ENCODE measurements around the gene GALNS. TPM values are rescaled to one million over a fixed set of nuclear protein-coding genes. Genes with fewer than 3 reads are reported as not detected.
"Not testable (repeated sequence)": the region's sequence is repeated elsewhere in the genome, so short reads cannot be mapped to it uniquely, and the experiment has no call there.

Gene GALNS
- total and polyA plus RNA-seq, 2 of the 13 experiments (the other 11 are each of a cell fraction or from before 2014, with no cell fraction given), result 9.2 to 9.8 TPM

GRCh38 chr16:88788749-88789148 is 68.0 kb downstream of the GALNS start:
- H3K27ac ChIP-seq (ENCODE audit: extremely low read length, insufficient read depth, low read length); CTCF ChIA-PET (ENCODE audit: low intra/inter-chr PET ratio, low total read pairs); FAIRE-seq; H3K4me2 ChIP-seq (ENCODE audit: low read depth, low read length); H3K27me3 ChIP-seq (ENCODE audit: control insufficient read depth in 1 of 2, insufficient read depth in 2 of 2, low read length in 2 of 2); H3K36me3 ChIP-seq (replicated peaks in 1 of 2; ENCODE audit: control insufficient read depth in 1 of 2, insufficient read depth in 2 of 2, low read length in 2 of 2); POLR2A ChIA-PET; H3K9ac ChIP-seq (ENCODE audit: insufficient read depth, low read depth, low read length); BruUV-seq (replicated peaks); H2AFZ ChIP-seq (ENCODE audit: low read length); H3K9me3 ChIP-seq (ENCODE audit: low read length); intact Hi-C loops (cut with micrococcal nuclease; ENCODE audit: unreplicated experiment); H4K20me1 ChIP-seq (ENCODE audit: insufficient read depth, low read length); ATAC-seq; in situ Hi-C loops (cut with HindIII; ENCODE audit: extremely low pct_ligation_motif_present, low pct_unique_long_range_greater_than_20kb); DNase-seq (ENCODE audit: low spot score); H3K4me3 ChIP-seq (replicated peaks in 1 of 3; ENCODE audit: insufficient read depth in 1 of 3, low read depth in 2 of 3, low read length in 3 of 3); H3K79me2 ChIP-seq (ENCODE audit: insufficient read depth, low read length): not testable (repeated sequence)
- 87% methylated on average over 8 of the region's 8 CpGs for WGBS (ENCODE audit: low lambda C conversion rate)
- TF ChIP-seq, protein P1, sequence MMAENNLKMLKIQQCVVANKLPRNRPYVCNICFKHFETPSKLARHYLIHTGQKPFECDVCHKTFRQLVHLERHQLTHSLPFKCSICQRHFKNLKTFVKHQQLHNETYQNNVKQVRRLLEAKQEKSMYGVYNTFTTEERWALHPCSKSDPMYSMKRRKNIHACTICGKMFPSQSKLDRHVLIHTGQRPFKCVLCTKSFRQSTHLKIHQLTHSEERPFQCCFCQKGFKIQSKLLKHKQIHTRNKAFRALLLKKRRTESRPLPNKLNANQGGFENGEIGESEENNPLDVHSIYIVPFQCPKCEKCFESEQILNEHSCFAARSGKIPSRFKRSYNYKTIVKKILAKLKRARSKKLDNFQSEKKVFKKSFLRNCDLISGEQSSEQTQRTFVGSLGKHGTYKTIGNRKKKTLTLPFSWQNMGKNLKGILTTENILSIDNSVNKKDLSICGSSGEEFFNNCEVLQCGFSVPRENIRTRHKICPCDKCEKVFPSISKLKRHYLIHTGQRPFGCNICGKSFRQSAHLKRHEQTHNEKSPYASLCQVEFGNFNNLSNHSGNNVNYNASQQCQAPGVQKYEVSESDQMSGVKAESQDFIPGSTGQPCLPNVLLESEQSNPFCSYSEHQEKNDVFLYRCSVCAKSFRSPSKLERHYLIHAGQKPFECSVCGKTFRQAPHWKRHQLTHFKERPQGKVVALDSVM (CRISPR knock-in tag; IDR thresholded peaks at IDR 0.05), result peak; percentile 83
- peaks cover 75% of the 10 kb centered on the region for H3K4me1 ChIP-seq (ENCODE audit: insufficient read depth, low read length)

DNA sequence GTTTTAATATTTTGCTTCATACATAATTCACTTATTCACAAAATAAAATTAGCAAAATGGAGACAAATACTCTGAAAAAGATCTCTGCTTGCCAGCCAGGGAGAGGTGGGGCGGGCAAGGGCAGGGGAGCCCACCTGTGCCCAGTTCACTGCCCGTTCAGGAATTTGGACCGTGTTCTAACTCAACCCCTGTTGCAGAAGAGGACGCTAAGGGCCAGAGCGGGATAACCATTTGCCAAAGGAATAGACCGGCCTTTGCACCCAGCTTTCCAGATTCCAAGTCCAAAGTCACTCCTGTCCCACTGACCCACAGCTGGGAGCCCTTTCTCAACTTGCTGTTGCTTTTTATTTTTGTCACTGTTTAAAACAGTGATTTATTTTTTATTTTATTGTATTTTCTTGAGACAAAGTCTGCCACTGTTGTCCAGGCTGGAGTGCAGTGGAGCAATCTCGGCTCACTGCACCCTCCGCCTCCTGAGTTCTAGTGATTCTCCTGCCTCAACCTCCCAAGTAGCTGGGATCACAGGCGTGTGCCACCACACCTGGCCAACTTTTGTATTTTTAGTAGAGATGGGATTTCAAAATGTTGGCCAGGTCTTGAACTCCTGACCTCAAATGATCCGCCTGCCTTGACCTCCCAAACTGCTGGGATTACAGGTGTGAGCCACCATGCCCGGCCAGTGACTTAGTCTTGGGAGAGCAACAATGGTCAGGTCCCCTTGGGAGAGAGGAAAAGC is 69.0 kb downstream of the GALNS start:
- ChIA-PET POLR2A (interaction anchor here (0.7 to 1.8 kb wide), 5 partner anchors 8 to 430 kb away, joined by 3 to 11 read pairs (median 3); partner anchors contain the start of genes APRT and ZNF778), CTCF (ENCODE audit: low intra/inter-chr PET ratio, low total read pairs) (no interaction called here)
- in situ Hi-C loops (cut with HindIII; ENCODE audit: extremely low pct_ligation_motif_present, low pct_unique_long_range_greater_than_20kb) (no loop called here), intact Hi-C loops (cut with micrococcal nuclease; ENCODE audit: unreplicated experiment) (loop anchor here (1.0 kb wide), 1 partner anchor 28 kb away; no protein-coding TSS in a partner anchor)
- no TSS peak for BruUV-seq (replicated peaks)
- no peaks in the 10 kb centered on the region for H3K36me3 ChIP-seq (replicated peaks in 1 of 2; ENCODE audit: control insufficient read depth in 1 of 2, insufficient read depth in 2 of 2, low read length in 2 of 2)
- H3K27me3 ChIP-seq (ENCODE audit: control insufficient read depth in 1 of 2, insufficient read depth in 2 of 2, low read length in 2 of 2), result peaks cover 1 to 5% of the 10 kb centered on the region in 2 experiments; a peak in 3 of 5 replicates
- peak overlapping the region in 1 of 3 experiments; percentile 32; a peak in 2 of 6 replicates for H3K4me3 ChIP-seq (replicated peaks in 1 of 3; ENCODE audit: insufficient read depth in 1 of 3, low read depth in 2 of 3, low read length in 3 of 3)
- FAIRE-seq (peak; percentile 83), DNase-seq (ENCODE audit: low spot score) (peak; percentile 73), ATAC-seq (peak; percentile 6)
- no peak overlapping the region for H3K9ac ChIP-seq (ENCODE audit: insufficient read depth, low read depth, low read length)
- H3K4me2 ChIP-seq (ENCODE audit: low read depth, low read length), result peak overlapping the region; percentile 64
- H3K9me3 ChIP-seq (ENCODE audit: low read length), result no peaks in the 10 kb centered on the region
- H3K27ac ChIP-seq (ENCODE audit: extremely low read length, insufficient read depth, low read length), result peak overlapping the region; percentile 25
- no peak overlapping the region for H2AFZ ChIP-seq (ENCODE audit: low read length)
- peaks cover 16% of the 10 kb centered on the region for H3K79me2 ChIP-seq (ENCODE audit: insufficient read depth, low read length)
- peaks cover 6% of the 10 kb centered on the region; the same call in 1 of the 2 replicates for H4K20me1 ChIP-seq (ENCODE audit: insufficient read depth, low read length)
- WGBS (ENCODE audit: low lambda C conversion rate), result 5% methylated on average over 9 of the region's 11 CpGs
- H3K4me1 ChIP-seq (ENCODE audit: insufficient read depth, low read length), result peaks cover 74% of the 10 kb centered on the region
- TF ChIP-seq FOXK2 (IDR thresholded peaks at IDR 0.05), result no peak
- TF ChIP-seq, protein P2, sequence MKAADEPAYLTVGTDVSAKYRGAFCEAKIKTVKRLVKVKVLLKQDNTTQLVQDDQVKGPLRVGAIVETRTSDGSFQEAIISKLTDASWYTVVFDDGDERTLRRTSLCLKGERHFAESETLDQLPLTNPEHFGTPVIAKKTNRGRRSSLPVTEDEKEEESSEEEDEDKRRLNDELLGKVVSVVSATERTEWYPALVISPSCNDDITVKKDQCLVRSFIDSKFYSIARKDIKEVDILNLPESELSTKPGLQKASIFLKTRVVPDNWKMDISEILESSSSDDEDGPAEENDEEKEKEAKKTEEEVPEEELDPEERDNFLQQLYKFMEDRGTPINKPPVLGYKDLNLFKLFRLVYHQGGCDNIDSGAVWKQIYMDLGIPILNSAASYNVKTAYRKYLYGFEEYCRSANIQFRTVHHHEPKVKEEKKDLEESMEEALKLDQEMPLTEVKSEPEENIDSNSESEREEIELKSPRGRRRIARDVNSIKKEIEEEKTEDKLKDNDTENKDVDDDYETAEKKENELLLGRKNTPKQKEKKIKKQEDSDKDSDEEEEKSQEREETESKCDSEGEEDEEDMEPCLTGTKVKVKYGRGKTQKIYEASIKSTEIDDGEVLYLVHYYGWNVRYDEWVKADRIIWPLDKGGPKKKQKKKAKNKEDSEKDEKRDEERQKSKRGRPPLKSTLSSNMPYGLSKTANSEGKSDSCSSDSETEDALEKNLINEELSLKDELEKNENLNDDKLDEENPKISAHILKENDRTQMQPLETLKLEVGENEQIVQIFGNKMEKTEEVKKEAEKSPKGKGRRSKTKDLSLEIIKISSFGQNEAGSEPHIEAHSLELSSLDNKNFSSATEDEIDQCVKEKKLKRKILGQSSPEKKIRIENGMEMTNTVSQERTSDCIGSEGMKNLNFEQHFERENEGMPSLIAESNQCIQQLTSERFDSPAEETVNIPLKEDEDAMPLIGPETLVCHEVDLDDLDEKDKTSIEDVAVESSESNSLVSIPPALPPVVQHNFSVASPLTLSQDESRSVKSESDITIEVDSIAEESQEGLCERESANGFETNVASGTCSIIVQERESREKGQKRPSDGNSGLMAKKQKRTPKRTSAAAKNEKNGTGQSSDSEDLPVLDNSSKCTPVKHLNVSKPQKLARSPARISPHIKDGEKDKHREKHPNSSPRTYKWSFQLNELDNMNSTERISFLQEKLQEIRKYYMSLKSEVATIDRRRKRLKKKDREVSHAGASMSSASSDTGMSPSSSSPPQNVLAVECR (CRISPR knock-in tag; IDR thresholded peaks at IDR 0.05; ENCODE audit: borderline replicate concordance), result peak; percentile 39; the same call in 1 of the 2 replicates
- TF ChIP-seq ZNF335 (CRISPR knock-in tag; IDR thresholded peaks at IDR 0.05), result no peak
- TF ChIP-seq, protein P3, sequence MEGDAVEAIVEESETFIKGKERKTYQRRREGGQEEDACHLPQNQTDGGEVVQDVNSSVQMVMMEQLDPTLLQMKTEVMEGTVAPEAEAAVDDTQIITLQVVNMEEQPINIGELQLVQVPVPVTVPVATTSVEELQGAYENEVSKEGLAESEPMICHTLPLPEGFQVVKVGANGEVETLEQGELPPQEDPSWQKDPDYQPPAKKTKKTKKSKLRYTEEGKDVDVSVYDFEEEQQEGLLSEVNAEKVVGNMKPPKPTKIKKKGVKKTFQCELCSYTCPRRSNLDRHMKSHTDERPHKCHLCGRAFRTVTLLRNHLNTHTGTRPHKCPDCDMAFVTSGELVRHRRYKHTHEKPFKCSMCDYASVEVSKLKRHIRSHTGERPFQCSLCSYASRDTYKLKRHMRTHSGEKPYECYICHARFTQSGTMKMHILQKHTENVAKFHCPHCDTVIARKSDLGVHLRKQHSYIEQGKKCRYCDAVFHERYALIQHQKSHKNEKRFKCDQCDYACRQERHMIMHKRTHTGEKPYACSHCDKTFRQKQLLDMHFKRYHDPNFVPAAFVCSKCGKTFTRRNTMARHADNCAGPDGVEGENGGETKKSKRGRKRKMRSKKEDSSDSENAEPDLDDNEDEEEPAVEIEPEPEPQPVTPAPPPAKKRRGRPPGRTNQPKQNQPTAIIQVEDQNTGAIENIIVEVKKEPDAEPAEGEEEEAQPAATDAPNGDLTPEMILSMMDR (CRISPR knock-in tag; IDR thresholded peaks at IDR 0.05), result 0 out of 2 replicates have a peak, but pooled peaks have one; percentile 12
- TF ChIP-seq RXRB (CRISPR knock-in tag; IDR thresholded peaks at IDR 0.05; ENCODE audit: borderline replicate concordance), result peak; percentile 58; the same call in 1 of the 2 replicates
